Ramos (cell line): ENCODE results near the gene EMILIN2.

ENCODE experiments used
- in situ Hi-C: fragments of 300-500 bp; cut with MboI; formaldehyde crosslinking; loops from one replicate; pipeline ENCODE4 v1.14.3; 2022; ENCODE audit warnings: low sequenced_read_pairs; ENCODE audit not compliant: unreplicated experiment

The EMILIN2 gene

DNA sequence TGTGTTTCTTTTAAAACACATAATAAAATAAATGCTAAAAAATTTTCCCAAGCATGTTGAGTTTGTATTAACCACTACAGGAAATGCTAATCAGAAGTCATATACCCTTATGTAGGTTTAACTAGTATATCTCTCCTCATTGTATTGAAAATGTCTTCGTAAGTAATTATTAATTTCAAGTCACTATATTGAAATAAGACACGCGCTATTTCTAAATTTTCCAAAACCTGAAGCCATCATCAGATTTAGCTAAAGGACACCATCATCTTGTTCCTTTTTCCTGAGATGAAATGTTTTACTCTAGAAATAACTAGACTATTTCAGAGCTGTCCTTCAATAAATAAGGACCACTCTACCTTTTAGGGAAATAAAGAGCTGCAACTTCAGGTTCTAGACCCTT, 87.2 kb downstream of the EMILIN2 start:
- in situ Hi-C loops, result loop anchor here (5.0 to 25.0 kb wide), 3 partner anchors 43 to 311 kb away; partner anchors contain the start of gene MYL12A

DNA sequence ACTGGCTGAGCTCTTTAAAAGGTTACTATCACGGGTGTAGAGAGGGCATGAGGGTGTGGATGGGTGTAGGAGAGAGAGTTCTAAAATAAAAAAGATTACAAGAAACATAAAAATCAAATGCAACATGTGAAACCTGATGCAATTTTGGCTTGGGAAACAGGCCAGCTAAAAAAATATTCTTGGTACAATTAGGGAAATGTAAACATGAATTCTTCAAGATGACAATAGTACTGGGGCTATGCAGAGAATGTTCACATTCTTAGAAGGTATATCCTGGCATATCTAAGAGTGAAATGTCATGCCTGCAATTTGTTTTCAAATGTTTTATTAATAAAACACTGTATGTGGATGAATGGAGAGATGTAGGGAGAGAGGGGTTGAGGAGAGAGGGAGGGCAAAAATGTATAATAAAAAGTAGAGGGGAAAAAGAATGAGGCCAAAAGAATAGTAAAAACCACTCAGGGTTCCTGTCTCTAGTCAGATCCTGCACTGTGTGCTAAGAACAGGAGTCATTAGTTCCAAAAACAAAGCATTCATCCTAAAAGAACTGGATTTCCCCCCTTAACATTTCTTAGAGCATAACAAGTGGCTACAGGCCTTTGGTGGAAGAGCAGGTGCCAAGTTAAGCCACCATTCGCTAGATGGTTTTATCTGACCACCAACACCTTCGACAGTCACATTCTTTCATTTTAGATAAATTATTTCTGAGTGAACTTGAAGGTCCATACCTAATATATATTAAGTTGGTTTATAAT, 88.8 kb downstream of the EMILIN2 start:
- in situ Hi-C loops, result loop anchor here (10.0 to 25.0 kb wide), 2 partner anchors 202 to 309 kb away; partner anchors contain the start of gene MYL12A

DNA sequence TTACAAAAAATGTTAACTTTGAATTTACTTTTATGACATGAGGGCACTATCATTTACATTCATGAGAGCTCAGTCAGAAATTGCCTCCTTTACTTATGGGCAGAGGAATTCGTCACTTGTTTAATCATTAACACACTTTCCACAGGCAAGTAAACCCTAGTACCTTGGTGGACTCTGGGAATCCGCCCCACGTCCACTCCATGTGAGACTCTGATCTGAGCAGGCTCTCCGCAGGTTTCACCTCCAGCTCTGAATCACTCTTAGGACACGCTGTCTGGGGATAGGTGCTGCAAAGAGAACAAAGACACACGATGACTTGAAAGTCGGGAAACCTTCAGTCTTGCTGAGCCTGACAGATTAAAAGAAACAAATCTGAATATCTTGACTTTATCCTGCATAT, 92.5 kb downstream of the EMILIN2 start:
- in situ Hi-C loops, result loop anchor here (10.0 to 25.0 kb wide), 2 partner anchors 198 to 305 kb away; partner anchors contain the start of gene MYL12A

DNA sequence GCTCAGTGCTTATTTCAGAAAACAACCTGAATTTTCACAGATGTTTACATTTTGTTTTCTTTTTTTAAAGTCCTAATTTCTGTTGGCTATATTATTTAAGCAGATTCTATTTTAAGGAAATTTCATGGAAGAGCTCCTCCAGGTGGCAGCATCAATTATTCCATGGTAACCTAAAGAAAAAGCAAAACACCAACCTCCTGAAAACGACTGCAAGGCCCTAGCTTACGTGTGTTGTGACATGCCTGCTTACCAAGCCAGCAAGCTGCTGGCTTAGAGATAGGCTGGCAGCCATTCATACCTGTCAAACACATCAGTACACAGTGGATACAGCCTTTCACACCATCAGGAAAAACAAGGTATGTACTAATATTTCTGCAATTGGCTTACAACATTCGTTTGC, 101.2 kb downstream of the EMILIN2 start:
- in situ Hi-C loops, result loop anchor here (25.0 kb wide), 1 partner anchor 189 kb away; no protein-coding TSS in a partner anchor

DNA sequence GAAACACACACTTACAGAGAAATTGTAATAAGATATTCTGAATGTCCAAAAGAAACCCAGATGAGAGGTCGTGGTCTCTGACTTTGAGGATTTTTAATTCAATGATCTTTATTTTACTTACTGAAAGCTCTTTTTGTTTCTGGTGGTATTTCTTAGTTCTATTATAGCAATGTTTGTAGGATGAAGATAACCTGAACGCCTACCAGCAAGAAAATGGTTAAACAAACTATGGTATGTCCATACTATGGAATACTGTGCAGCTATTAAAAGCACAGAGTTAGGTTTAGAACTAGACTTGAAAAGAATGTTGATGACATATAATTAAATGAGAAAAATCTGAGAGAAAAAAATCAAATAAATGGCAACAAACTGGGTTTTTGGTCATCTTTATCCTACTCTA, 105.8 kb downstream of the EMILIN2 start:
- in situ Hi-C loops, result no loop called here

DNA sequence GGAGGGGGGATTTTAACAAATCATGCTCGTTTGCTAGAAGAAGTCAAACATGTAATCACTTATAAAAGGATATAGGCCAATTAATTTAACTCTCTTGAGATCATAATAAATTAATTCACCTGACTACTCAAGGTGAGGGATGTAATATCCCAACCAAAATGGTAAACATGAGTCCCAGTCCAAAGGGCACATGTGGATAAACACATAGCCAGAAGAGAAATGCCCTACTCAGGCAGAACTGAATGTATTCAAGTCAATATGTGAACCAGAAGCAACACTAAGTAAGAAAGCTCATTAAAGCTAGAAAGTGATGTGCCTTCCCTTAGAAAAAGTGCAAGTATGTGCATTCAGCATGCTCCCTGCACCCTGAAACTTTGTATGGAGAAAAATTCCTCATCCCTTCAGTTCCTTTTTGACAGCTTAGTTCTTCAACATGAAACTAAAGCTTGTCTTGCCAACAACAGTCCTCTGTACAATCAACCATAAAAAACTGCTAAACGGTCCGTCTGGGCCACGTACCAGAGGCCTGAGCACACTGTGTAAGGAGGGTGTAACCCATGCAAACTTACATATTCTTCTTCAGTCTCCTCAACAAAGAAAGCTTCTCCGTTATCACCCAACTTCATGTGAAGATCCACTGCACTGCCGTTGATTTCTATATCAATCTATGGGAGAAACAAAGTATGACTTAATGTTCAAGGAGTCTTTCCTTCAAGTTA, 107.3 kb downstream of the EMILIN2 start:
- in situ Hi-C loops, result no loop called here

DNA sequence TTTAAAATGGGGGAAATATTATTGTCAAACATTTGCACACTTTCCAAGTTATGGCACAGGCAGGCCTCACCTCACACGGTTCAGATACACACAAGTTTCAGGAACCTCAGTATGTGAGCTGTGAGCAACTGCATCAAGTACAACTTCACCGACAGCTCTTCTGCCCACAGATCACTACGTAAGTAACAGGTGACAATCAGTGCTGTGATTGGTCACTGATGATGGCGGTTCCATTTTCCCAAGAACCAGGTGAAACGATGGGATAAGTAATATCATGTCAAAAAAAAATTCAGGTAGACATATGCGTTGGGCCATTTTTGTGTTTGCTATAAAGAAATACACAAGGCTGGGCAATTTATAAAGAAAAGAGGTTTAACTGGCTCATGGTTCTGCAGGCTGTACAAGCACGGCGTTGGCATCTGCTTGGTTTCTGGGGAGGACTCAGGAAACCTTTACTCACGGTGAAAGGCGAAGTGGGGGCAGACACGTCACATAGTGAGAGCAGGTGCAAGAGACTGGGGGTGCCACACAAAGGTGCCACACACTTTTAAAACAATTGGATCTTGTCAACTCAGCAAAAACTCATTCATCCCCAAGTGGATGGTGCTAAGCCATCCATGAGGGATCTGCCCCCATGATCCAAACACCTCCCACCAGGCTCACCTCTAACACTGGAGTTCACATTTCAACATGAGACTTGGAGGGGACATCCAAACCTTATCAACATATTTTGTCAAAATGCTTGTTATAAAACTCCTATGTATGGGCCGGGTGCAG, 108.3 kb downstream of the EMILIN2 start:
- in situ Hi-C loops, result no loop called here

DNA sequence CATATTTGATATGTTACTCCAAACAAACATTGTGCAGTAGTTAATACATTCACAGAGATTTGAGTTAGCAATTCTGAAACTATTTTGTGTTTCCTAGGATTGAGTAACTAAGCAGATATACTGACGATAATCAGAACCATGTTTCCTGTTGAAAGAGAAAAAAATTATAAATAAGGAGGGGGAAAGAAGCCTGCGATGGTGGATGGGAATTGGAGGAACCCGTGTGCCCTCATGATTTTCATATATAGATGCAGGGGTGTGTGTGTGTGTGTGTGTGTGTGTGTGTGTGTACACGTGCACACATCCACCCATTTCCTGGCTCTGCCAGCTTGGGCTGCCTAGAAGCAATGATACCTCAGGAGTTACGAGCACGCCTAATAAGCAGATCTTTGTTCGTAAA, 109.2 kb downstream of the EMILIN2 start:
- in situ Hi-C loops, result no loop called here

DNA sequence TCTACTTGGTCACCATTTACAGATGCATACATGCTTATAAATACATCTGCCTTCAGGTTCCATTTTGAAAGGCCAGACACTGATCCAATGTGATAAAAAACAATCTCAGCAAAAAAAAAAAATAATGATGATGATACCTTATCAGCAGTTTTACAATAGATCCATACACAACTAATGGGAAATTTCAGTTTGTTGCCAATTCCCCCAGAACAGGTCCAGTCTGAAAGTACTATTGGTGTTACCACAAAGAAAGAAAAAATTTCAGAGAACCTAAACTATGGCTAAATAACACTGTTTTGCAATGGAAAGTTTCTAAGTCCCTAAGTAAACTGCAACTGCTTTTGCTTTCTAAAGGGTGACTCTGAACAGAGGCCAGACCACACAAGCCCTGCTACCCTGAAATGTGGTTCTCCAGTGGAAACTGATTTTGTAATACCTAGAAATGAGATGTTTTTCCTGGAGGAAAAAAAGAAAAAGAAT, 112.1 kb downstream of the EMILIN2 start:
- in situ Hi-C loops, result no loop called here

DNA sequence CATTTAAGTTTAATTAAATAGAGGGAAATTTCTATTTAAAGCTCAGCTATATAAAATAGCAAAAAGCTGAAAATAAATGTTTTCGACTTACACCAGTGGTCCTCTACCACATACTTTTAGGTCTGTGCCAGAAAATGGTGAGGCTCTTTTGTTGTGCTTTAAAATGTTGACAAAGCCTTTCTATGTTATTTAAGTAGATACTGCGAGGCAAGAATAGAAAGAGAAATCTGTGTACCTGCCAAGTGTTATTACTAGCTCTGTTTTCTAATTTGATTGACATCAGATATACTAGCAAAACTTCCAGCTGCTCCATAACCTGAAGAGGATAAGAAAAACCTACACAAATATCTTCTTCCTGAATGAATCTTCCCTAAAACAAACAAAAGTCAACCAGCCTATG, 112.5 kb downstream of the EMILIN2 start:
- in situ Hi-C loops, result no loop called here

DNA sequence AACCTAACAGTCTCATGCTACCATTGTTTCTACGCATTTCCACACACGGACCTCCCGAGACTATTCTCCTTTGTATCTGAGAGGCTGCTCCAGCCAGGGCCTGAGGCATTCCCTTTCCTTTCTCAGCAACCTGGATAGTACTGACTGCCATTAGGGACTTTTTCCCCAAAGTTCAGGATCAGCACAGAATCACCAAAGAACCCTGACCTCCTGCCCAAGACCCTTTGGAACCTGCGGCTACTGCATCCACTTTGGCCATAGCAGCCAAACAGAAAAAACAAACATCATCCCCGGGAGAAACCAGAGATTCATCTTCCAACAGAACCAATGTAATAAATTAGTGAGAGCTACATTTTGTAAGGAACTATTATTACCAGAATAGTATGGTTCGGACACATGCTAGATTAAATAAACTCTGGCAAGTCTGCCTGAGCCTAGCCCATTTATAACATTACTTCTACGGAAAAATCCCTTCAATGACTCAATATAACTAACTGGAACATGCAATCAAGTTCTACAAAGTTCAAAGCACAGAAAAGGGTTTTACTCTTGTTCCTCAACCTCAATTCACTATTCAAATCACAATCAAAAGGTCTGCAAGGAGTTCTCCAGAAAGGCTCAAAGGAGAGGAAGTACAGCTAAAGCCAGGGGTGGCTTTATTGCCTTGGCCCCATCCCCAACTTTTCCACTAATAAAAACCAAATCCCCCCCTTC, 114.3 kb downstream of the EMILIN2 start:
- in situ Hi-C loops, result no loop called here

DNA sequence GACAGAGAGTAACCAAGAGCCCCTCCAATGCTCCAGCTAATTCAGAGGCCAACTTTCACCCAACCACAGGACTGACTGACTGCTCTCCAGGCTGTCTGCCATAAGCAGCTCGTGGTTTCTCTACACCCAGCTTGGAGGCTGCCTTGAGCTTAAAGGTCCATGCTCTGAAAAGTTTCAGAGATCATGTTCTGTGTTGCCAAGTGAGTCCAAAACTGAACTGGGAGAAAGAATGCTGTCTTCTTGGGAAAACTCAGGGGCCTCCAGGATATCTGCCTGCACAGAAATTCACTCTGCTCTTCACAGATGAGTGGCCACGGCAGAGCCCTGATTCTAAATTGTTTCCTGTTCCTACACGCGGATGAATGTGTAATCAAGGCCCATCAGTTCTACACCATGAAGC, 115.0 kb downstream of the EMILIN2 start:
- in situ Hi-C loops, result no loop called here

DNA sequence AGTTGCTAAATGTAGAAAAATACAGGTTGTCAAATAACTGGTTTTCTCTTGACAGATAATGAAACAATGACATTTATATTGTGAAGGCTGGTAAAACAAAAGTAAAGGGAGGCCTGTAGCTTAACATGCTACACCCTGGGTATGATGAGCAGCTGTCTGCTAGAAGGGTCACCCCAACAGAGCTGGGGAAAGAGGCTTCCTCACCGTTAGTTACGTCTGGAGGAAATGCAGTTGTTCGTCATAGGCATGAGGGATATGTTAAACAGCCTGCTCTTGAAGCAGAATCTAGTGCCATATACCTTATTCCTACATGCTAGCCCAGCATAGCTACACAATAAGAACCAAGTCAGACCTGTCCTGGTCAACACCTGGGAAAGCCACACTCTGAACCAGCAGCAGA, 116.2 kb downstream of the EMILIN2 start:
- in situ Hi-C loops, result no loop called here

DNA sequence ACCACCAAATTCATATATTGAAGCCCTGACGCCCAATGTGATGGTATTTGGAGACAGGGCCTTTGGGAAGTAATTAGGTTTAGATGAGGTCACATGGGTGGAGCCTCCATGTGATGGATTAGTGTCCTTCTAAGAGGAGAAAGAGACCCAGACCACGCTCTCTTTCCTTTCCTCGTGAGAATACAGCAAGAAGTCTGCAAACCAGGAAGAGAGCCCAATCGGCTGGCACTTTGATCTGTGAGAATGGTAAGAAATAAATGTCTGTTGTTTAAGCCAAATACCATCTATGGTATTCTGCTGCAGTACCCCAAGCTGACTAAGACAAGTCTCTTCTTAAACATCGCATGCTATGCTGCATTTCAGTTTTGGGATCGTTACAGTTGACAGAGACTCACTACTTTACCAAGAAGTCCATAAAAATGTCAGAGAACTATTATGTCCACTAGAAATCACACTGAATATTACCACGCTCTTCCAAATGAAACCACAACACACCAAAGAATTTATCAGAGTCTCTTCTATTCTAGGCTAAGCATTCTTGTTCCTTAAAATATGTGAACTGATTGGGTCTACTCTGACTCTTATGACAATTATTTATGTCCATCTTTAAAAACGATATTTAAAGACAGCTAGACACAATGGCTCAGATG, 117.7 kb downstream of the EMILIN2 start:
- in situ Hi-C loops, result no loop called here
